ENCODE data around the gene LYPD6B.

GRCh38 chr2:149084924-149085795, 46.7 kb downstream of the LYPD6B start:
- no peak for TF ChIP-seq CTCF (IDR thresholded peaks at IDR 0.05 in 2 of 3, conservative IDR thresholded peaks at IDR 0.05 in 1 of 3; ENCODE audit: borderline replicate concordance in 1 of 3, insufficient read depth in 1 of 3, low read depth in 2 of 3, low read length in 2 of 3)
- TF ChIP-seq RAD21 (IDR thresholded peaks at IDR 0.05; ENCODE audit: low read depth), result no peak
- TF ChIP-seq ZBTB33 (IDR thresholded peaks at IDR 0.05; ENCODE audit: extremely low read depth, insufficient replicate concordance, low read length), result no peak
- no peak for TF ChIP-seq POLR2AphosphoS5 (IDR thresholded peaks at IDR 0.05; ENCODE audit: low read depth, low read length)
- no peak for TF ChIP-seq ELF1 (IDR thresholded peaks at IDR 0.05; ENCODE audit: borderline replicate concordance, low read depth)
- no peak for TF ChIP-seq POLR2A (IDR thresholded peaks at IDR 0.05; ENCODE audit: borderline replicate concordance, extremely low read depth, insufficient read depth, insufficient read length)
- TF ChIP-seq EZH2 (IDR thresholded peaks at IDR 0.05), result no peak
- no peak for TF ChIP-seq ATF3 (IDR thresholded peaks at IDR 0.05)
- no peak for TF ChIP-seq SRF (IDR thresholded peaks at IDR 0.05; ENCODE audit: low read depth)
- TF ChIP-seq SP1 (IDR thresholded peaks at IDR 0.05; ENCODE audit: low read depth), result no peak
- TF ChIP-seq EZH2phosphoT487 (IDR thresholded peaks at IDR 0.05; ENCODE audit: borderline replicate concordance), result no peak
- TF ChIP-seq TCF7L2 (IDR thresholded peaks at IDR 0.05; ENCODE audit: borderline replicate concordance, extremely low read depth, insufficient read depth, insufficient read length), result no peak
